Kidney (tissue), 14 donors: ENCODE measurements around the gene ANKS1A. TPM values are rescaled to one million over a fixed set of nuclear protein-coding genes. Genes with fewer than 3 reads are reported as not detected.

Experiments used
- DNase-seq, 5 donors: peaks; one replicate each; pipeline ENCODE4 v3.0.0-alpha.2; 2013 to 2020
- FAIRE-seq: peaks from 2 replicates; lab custom pipeline; 2012; peaks lifted over from hg19 to GRCh38; lab: Jason Lieb, UNC
- H3K27ac ChIP-seq, 2 donors: one replicate each; pipeline ENCODE4 v1.7.0; 2013; ENCODE audit warnings: low read depth in 2 of 2, low read length in 2 of 2, inconsistent platforms in 1 of 2
- H3K27me3 ChIP-seq: one replicate; pipeline ENCODE4 v1.7.1; 2013; ENCODE audit warnings: low read length, inconsistent platforms; ENCODE audit not compliant: control insufficient read depth, insufficient read depth
- H3K36me3 ChIP-seq, 3 donors: one replicate each; pipeline versions ENCODE4 v1.7.0 to v1.7.1; 2013; ENCODE audit warnings: low read length in 3 of 3, control low read depth in 1 of 3, inconsistent platforms in 1 of 3; ENCODE audit not compliant: insufficient read depth in 3 of 3, control insufficient read depth in 2 of 3
- H3K4me1 ChIP-seq, 3 donors: one replicate each; pipeline versions ENCODE4 v1.7.0 to v1.7.1; 2013; ENCODE audit warnings: low read length in 3 of 3, inconsistent platforms in 1 of 3, low read depth in 1 of 3; ENCODE audit not compliant: control insufficient read depth in 2 of 3, insufficient read depth in 2 of 3
- H3K4me3 ChIP-seq, 3 donors: one replicate each; pipeline versions ENCODE4 v1.7.0 to v1.8.1; 2013; ENCODE audit warnings: low read length in 3 of 3, control low read depth in 1 of 3, inconsistent platforms in 1 of 3
- H3K9ac ChIP-seq, 3 donors: one replicate each; pipeline versions ENCODE4 v1.7.0 to v1.7.1; 2013; ENCODE audit warnings: low read length in 3 of 3, control low read depth in 1 of 3, inconsistent platforms in 1 of 3
- H3K9me3 ChIP-seq, 3 donors: one replicate each; pipeline versions ENCODE4 v1.7.0 to v1.7.1; 2013; ENCODE audit warnings: low read length in 3 of 3, control low read depth in 1 of 3, inconsistent platforms in 1 of 3; ENCODE audit not compliant: control insufficient read depth in 2 of 3, insufficient read depth in 1 of 3
- CTCF ChIP-seq: IDR thresholded peaks from 3 replicates; pipeline ENCODE4 v1.5.1; 2012; ENCODE audit warnings: mild to moderate bottlenecking, moderate library complexity, borderline replicate concordance; ENCODE audit not compliant: insufficient read depth; ENCODE audit errors: extremely low read depth
- intact Hi-C: fragments of 100-400 bp; cut with DNase I; formaldehyde crosslinking; loops from one replicate; pipeline ENCODE4 v1.11.1; 2022
- polyA plus RNA-seq: library from polyadenylated mRNA; stranded (reverse); fragments of 350-450 nt; fragmentation: Illumina TruSeq; extraction: RNeasy Lipid Tissue Mini Kit (QIAGEN cat#74804); gene quantifications from one replicate; pipeline ENCODE4 v1.2.3, GENCODE V29; 2014; ENCODE audit warnings: low read depth, low replicate concordance; ENCODE audit not compliant: insufficient read depth
- total RNA-seq: library from RNA; stranded (reverse); fragmentation: NEBNext Ultra II Directional; extraction: Animal tissue kit (Norgen Biotek cat#: 25700); gene quantifications from one replicate; pipeline ENCODE4 v1.2.1, GENCODE V29; 2021
- donor health status: control.
- donor health status: control.
- donor health status: control.
- donor health status: control.
- donor health status: control.
- donor health status: DM: yes; HTN: yes; CAD: no.
- donor health status: Normal renal cell carcinoma (clear cell type).

Gene ANKS1A
- total and polyA plus RNA-seq, 2 donors from 2014 or later: 9.4 to 25.9 TPM

GRCh38 chr6:34912715-34913464 lies 23.8 kb downstream of the ANKS1A start:
- H3K36me3 ChIP-seq: no peaks in the 10 kb centered on the region
- intact Hi-C loops: no loop called here
- no peak for TF ChIP-seq CTCF
- FAIRE-seq: no peak
- no peaks in the 10 kb centered on the region for H3K9me3 ChIP-seq
- H3K4me3 ChIP-seq: no peak overlapping the region
- H3K27me3 ChIP-seq: no peaks in the 10 kb centered on the region
- no peak for DNase-seq
- H3K9ac ChIP-seq: no peak overlapping the region
- no peak overlapping the region for H3K27ac ChIP-seq
- H3K4me1 ChIP-seq: peaks cover 0 to 21% (median 19%) of the 10 kb centered on the region in 3 donors

- Histone ChIP-seq H3K4me3 (no peak overlapping the region), H3K9ac (no peak overlapping the region), H3K9me3 (no peaks in the 10 kb centered on the region), H3K27me3 (no peaks in the 10 kb centered on the region), H3K4me1 (peaks cover 0 to 21% (median 16%) of the 10 kb centered on the region in 3 donors), H3K36me3 (no peaks in the 10 kb centered on the region), H3K27ac (no peak overlapping the region)
- intact Hi-C loops: no loop called here
- no peak for FAIRE-seq
- no peak for DNase-seq
- no peak for TF ChIP-seq CTCF
Observed at GRCh38 chr6:34914358-34914757, 25.3 kb downstream of the ANKS1A start.

- intact Hi-C loops: no loop called here
- no peak for TF ChIP-seq CTCF
- no peaks in the 10 kb centered on the region for H3K27me3 ChIP-seq
Observed at GRCh38 chr6:34916348-34916967, 27.4 kb downstream of the ANKS1A start.

More at GRCh38 chr6:34916348-34916967, 27.4 kb downstream of the ANKS1A start:
- H3K36me3 ChIP-seq: no peaks in the 10 kb centered on the region
- H3K27ac ChIP-seq: peak overlapping the region in 1 of 2 donors; percentile 16
- H3K4me1 ChIP-seq: peaks cover 0 to 14% (median 14%) of the 10 kb centered on the region in 3 donors
- H3K4me3 ChIP-seq: no peak overlapping the region
- H3K9me3 ChIP-seq: no peaks in the 10 kb centered on the region
- H3K9ac ChIP-seq: no peak overlapping the region
- no peak for DNase-seq
- no peak for FAIRE-seq
